Activated CD4-positive, alpha-beta T cell treated with anti-CD3 and anti-CD28 coated beads, Interleukin-2, amount 10 ng/mL, durations not matched to agents 24 days and 14 days (primary cell): ENCODE results near the gene STRN3. TPM values are rescaled to one million over a fixed set of nuclear protein-coding genes. Genes with fewer than 3 reads are reported as not detected.

ENCODE experiments used
- DNase-seq: peaks from one replicate; pipeline ENCODE4 v3.0.0; 2022
- H3K27ac Mint-ChIP-seq: one replicate; pipeline ENCODE4 v1.8.0; 2022; ENCODE audit warnings: mild to moderate bottlenecking, mixed read lengths
- H3K27me3 Mint-ChIP-seq: one replicate; pipeline ENCODE4 v1.8.0; 2022; ENCODE audit warnings: mixed read lengths
- H3K36me3 Mint-ChIP-seq: one replicate; pipeline ENCODE4 v1.8.0; 2022; ENCODE audit warnings: low read depth, mild to moderate bottlenecking, mixed read lengths
- H3K4me1 Mint-ChIP-seq: one replicate; pipeline ENCODE4 v1.8.0; 2021; ENCODE audit warnings: mixed read lengths
- H3K4me3 Mint-ChIP-seq: one replicate; pipeline ENCODE4 v1.8.0; 2022; ENCODE audit warnings: mild to moderate bottlenecking, moderate library complexity, mixed read lengths
- H3K9me3 Mint-ChIP-seq: one replicate; pipeline ENCODE4 v1.8.0; 2021; ENCODE audit warnings: mixed read lengths
- intact Hi-C: fragments of 100-400 bp; cut with micrococcal nuclease; formaldehyde crosslinking; loops from one replicate; pipeline ENCODE4 v1.15.1; 2023
- total RNA-seq: library from RNA; stranded (reverse); gene quantifications from 2 replicates; pipeline ENCODE4 v1.2.3, GENCODE V29; 2022

Gene STRN3
- total RNA-seq, 1 donor from 2014 or later: 27.1 TPM

- intact Hi-C loops: no loop called here
- Mint-ChIP-seq H3K4me1 (no peaks in the 10 kb centered on the region), H3K4me3 (no peak overlapping the region), H3K27ac (no peak overlapping the region), H3K36me3 (no peaks in the 10 kb centered on the region), H3K27me3 (peaks cover 30% of the 10 kb centered on the region), H3K9me3 (no peaks in the 10 kb centered on the region)
- DNase-seq: no peak
These were observed 161.2 kb downstream of the STRN3 start for GRCh38 chr14:30864934-30865333.

DNA sequence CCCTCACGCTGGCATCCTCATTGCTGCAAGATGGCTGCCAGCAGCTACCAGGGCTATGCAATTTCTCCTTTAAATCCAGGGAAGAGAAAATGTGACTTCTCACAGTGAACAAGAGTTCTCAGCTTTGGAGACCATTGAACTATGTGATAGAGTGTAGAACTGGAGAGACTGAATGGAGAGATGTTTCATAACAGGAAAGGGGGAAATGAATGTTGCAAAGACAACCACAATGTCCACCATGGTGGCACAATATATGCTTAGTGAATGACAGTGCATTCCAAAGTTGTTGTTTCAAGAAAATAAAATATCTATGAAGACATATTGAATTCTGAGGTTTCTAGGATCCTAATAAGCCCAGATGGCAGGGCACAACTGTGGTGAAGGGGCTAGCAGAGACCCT, 165.0 kb downstream of the STRN3 start:
- no peak for DNase-seq
- Mint-ChIP-seq H3K4me3 (no peak overlapping the region), H3K9me3 (no peaks in the 10 kb centered on the region), H3K36me3 (no peaks in the 10 kb centered on the region), H3K4me1 (no peaks in the 10 kb centered on the region), H3K27me3 (peaks cover 28% of the 10 kb centered on the region), H3K27ac (no peak overlapping the region)
- intact Hi-C loops: no loop called here

GRCh38 chr14:30855345-30856037, 170.7 kb downstream of the STRN3 start:
- H3K4me3 Mint-ChIP-seq: no peak overlapping the region
- peaks cover 9% of the 10 kb centered on the region for H3K4me1 Mint-ChIP-seq
- H3K36me3 Mint-ChIP-seq: no peaks in the 10 kb centered on the region
- no peaks in the 10 kb centered on the region for H3K9me3 Mint-ChIP-seq
- H3K27me3 Mint-ChIP-seq: peaks cover 3% of the 10 kb centered on the region
- intact Hi-C loops: no loop called here
- DNase-seq: no peak
- peak overlapping the region; percentile 5 for H3K27ac Mint-ChIP-seq

- Mint-ChIP-seq H3K4me3 (no peak overlapping the region), H3K27ac (no peak overlapping the region), H3K27me3 (peaks cover 9% of the 10 kb centered on the region), H3K36me3 (no peaks in the 10 kb centered on the region), H3K4me1 (peaks cover 9% of the 10 kb centered on the region), H3K9me3 (no peaks in the 10 kb centered on the region)
- intact Hi-C loops: no loop called here
- DNase-seq: no peak
These were observed 171.7 kb downstream of the STRN3 start for GRCh38 chr14:30854492-30854891.

GRCh38 chr14:30853946-30854345, 172.2 kb downstream of the STRN3 start:
- no peak for DNase-seq
- H3K4me3 Mint-ChIP-seq: no peak overlapping the region
- no peak overlapping the region for H3K27ac Mint-ChIP-seq
- H3K9me3 Mint-ChIP-seq: no peaks in the 10 kb centered on the region
- intact Hi-C loops: no loop called here
- H3K27me3 Mint-ChIP-seq: peaks cover 14% of the 10 kb centered on the region
- peaks cover 9% of the 10 kb centered on the region for H3K4me1 Mint-ChIP-seq
- H3K36me3 Mint-ChIP-seq: no peaks in the 10 kb centered on the region

DNA sequence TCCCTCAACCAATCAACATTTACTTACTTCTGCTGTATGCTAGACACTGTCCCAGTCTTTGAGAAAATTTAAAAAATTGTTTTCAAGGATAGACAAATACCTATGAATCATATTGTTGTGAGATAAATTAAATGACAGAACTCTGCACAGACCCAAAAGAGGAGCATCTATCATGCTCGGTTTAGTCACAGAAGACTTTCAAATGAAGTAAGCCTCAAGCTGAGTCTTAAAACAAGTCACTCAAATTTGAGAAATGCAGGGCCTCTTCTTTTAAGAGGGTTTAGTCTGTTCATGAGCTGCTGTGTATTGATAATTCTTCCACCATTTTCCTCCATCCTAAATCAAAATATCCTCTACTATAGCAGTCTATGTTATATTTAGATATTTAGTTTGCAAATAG, 176.2 kb downstream of the STRN3 start:
- DNase-seq: no peak
- no peaks in the 10 kb centered on the region for H3K9me3 Mint-ChIP-seq
- peaks cover 1% of the 10 kb centered on the region for H3K4me1 Mint-ChIP-seq
- intact Hi-C loops: no loop called here
- no peaks in the 10 kb centered on the region for H3K36me3 Mint-ChIP-seq
- peaks cover 26% of the 10 kb centered on the region for H3K27me3 Mint-ChIP-seq
- H3K27ac Mint-ChIP-seq: no peak overlapping the region
- H3K4me3 Mint-ChIP-seq: no peak overlapping the region

GRCh38 chr14:30849354-30849753, 176.8 kb downstream of the STRN3 start:
- Mint-ChIP-seq H3K9me3 (no peaks in the 10 kb centered on the region), H3K4me3 (no peak overlapping the region), H3K27me3 (peaks cover 27% of the 10 kb centered on the region), H3K27ac (no peak overlapping the region), H3K4me1 (no peaks in the 10 kb centered on the region), H3K36me3 (no peaks in the 10 kb centered on the region)
- DNase-seq: no peak
- intact Hi-C loops: no loop called here

DNA sequence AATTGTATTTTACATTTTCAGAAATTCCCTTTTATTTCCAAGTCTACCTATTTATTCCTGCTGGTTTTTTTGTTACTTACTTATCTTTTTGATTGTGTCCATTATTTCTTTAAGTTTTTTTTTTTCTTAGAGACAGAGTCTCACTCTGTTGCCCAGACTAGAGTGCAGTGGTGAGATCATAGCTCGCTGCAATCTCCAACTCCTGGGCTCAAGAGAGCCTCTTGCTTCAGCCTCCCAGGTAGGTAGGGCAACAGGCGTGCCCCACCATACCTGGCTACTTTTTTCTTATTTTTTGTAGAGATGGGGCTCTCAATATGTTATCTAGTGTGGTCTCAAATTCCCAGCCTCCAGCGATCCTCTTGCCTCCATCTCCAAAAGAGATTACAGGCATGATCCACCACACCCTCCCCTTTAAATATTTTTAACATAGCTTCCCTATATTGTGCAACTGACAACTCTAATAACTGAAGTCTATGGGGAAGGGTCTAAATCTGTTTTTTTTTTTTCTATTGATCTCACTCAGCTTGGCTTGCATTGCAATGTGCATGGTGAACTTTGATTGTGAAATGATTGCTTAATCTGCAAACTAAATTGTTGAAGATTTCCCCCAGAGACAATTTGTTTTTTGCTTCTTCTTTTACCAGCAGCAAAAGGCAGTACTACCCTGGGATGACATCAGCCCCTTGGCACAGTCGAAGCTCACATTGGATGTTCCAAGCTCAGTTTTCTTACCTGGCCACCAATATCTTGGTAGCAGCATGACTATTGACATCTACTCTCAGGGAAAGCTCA, 177.5 kb downstream of the STRN3 start:
- Mint-ChIP-seq H3K27ac (no peak overlapping the region), H3K9me3 (no peaks in the 10 kb centered on the region), H3K4me1 (no peaks in the 10 kb centered on the region), H3K4me3 (no peak overlapping the region), H3K27me3 (peaks cover 27% of the 10 kb centered on the region), H3K36me3 (no peaks in the 10 kb centered on the region)
- DNase-seq: no peak
- intact Hi-C loops: no loop called here

Other genes starting within 250 kb of the STRN3 start
- 1.1 and 1.2 TPM in 2 replicates for gene COCH, start 151.8 kb downstream of the STRN3 start, total RNA-seq
- gene AP4S1, start 730 bp downstream of the STRN3 start, total RNA-seq: 7.8 and 8.6 TPM in 2 replicates
- gene HECTD1, start 181.4 kb upstream of the STRN3 start, total RNA-seq: 116 TPM in 2 replicates